ENCODE results near the gene ZNF519. TPM values are rescaled to one million over a fixed set of nuclear protein-coding genes. Genes with fewer than 3 reads are reported as not detected.
"Not testable (repeated sequence)": the region's sequence is repeated elsewhere in the genome, so short reads cannot be mapped to it uniquely, and the experiment has no call there.

ZNF519 gene
- total RNA-seq, 1 donor from 2014 or later = 6.3 TPM

- H3K9me3 ChIP-seq (ENCODE audit: control insufficient read depth in 3 of 3, low read length in 3 of 3); H3K27me3 ChIP-seq (ENCODE audit: control insufficient read depth in 3 of 3, insufficient read depth in 3 of 3, low read length in 3 of 3); H3K27ac ChIP-seq (ENCODE audit: low read depth, low read length); H3K4me3 ChIP-seq (ENCODE audit: low read length in 3 of 3); H3K9ac ChIP-seq (ENCODE audit: low read depth in 1 of 3, low read length in 3 of 3); H3K36me3 ChIP-seq (ENCODE audit: control insufficient read depth in 3 of 3, insufficient read depth in 3 of 3, low read length in 3 of 3); H3K4me1 ChIP-seq (ENCODE audit: control insufficient read depth in 3 of 3, insufficient read depth in 3 of 3, low read length in 3 of 3): not testable (repeated sequence)
Observed at GRCh38 chr18:14172142-14173115, 40.2 kb upstream of the ZNF519 start.

GRCh38 chr18:14171301-14172141 is 39.3 kb upstream of the ZNF519 start:
- H3K27me3 ChIP-seq (ENCODE audit: control insufficient read depth in 3 of 3, insufficient read depth in 3 of 3, low read length in 3 of 3); H3K36me3 ChIP-seq (ENCODE audit: control insufficient read depth in 3 of 3, insufficient read depth in 3 of 3, low read length in 3 of 3); H3K4me1 ChIP-seq (ENCODE audit: control insufficient read depth in 3 of 3, insufficient read depth in 3 of 3, low read length in 3 of 3); H3K9me3 ChIP-seq (ENCODE audit: control insufficient read depth in 3 of 3, low read length in 3 of 3); H3K27ac ChIP-seq (ENCODE audit: low read depth, low read length); H3K9ac ChIP-seq (ENCODE audit: low read depth in 1 of 3, low read length in 3 of 3); H3K4me3 ChIP-seq (ENCODE audit: low read length in 3 of 3): not testable (repeated sequence)

- not testable (repeated sequence) for H3K4me1 ChIP-seq (ENCODE audit: control insufficient read depth in 3 of 3, insufficient read depth in 3 of 3, low read length in 3 of 3); H3K4me3 ChIP-seq (ENCODE audit: low read length in 3 of 3); H3K9me3 ChIP-seq (ENCODE audit: control insufficient read depth in 3 of 3, low read length in 3 of 3); H3K27ac ChIP-seq (ENCODE audit: low read depth, low read length); H3K36me3 ChIP-seq (ENCODE audit: control insufficient read depth in 3 of 3, insufficient read depth in 3 of 3, low read length in 3 of 3); H3K27me3 ChIP-seq (ENCODE audit: control insufficient read depth in 3 of 3, insufficient read depth in 3 of 3, low read length in 3 of 3); H3K9ac ChIP-seq (ENCODE audit: low read depth in 1 of 3, low read length in 3 of 3)
Observed at GRCh38 chr18:14170367-14171036, 38.3 kb upstream of the ZNF519 start.

- H3K4me3 ChIP-seq (ENCODE audit: low read length in 3 of 3); H3K27me3 ChIP-seq (ENCODE audit: control insufficient read depth in 3 of 3, insufficient read depth in 3 of 3, low read length in 3 of 3); H3K36me3 ChIP-seq (ENCODE audit: control insufficient read depth in 3 of 3, insufficient read depth in 3 of 3, low read length in 3 of 3); H3K9ac ChIP-seq (ENCODE audit: low read depth in 1 of 3, low read length in 3 of 3); H3K9me3 ChIP-seq (ENCODE audit: control insufficient read depth in 3 of 3, low read length in 3 of 3); H3K27ac ChIP-seq (ENCODE audit: low read depth, low read length); H3K4me1 ChIP-seq (ENCODE audit: control insufficient read depth in 3 of 3, insufficient read depth in 3 of 3, low read length in 3 of 3): not testable (repeated sequence)
Observed at GRCh38 chr18:14162915-14163314, 30.7 kb upstream of the ZNF519 start.

- H3K9ac ChIP-seq (ENCODE audit: low read depth in 1 of 3, low read length in 3 of 3); H3K4me1 ChIP-seq (ENCODE audit: control insufficient read depth in 3 of 3, insufficient read depth in 3 of 3, low read length in 3 of 3); H3K36me3 ChIP-seq (ENCODE audit: control insufficient read depth in 3 of 3, insufficient read depth in 3 of 3, low read length in 3 of 3); H3K4me3 ChIP-seq (ENCODE audit: low read length in 3 of 3); H3K27me3 ChIP-seq (ENCODE audit: control insufficient read depth in 3 of 3, insufficient read depth in 3 of 3, low read length in 3 of 3); H3K9me3 ChIP-seq (ENCODE audit: control insufficient read depth in 3 of 3, low read length in 3 of 3); H3K27ac ChIP-seq (ENCODE audit: low read depth, low read length): not testable (repeated sequence)
Observed at GRCh38 chr18:14151564-14152113, 19.4 kb upstream of the ZNF519 start.

- H3K4me3 ChIP-seq (ENCODE audit: low read length in 3 of 3); H3K4me1 ChIP-seq (ENCODE audit: control insufficient read depth in 3 of 3, insufficient read depth in 3 of 3, low read length in 3 of 3); H3K36me3 ChIP-seq (ENCODE audit: control insufficient read depth in 3 of 3, insufficient read depth in 3 of 3, low read length in 3 of 3); H3K27me3 ChIP-seq (ENCODE audit: control insufficient read depth in 3 of 3, insufficient read depth in 3 of 3, low read length in 3 of 3); H3K9ac ChIP-seq (ENCODE audit: low read depth in 1 of 3, low read length in 3 of 3); H3K27ac ChIP-seq (ENCODE audit: low read depth, low read length); H3K9me3 ChIP-seq (ENCODE audit: control insufficient read depth in 3 of 3, low read length in 3 of 3): not testable (repeated sequence)
Observed at GRCh38 chr18:14150766-14151165, 18.5 kb upstream of the ZNF519 start.

GRCh38 chr18:14149916-14150420 is 17.7 kb upstream of the ZNF519 start:
- not testable (repeated sequence) for H3K4me1 ChIP-seq (ENCODE audit: control insufficient read depth in 3 of 3, insufficient read depth in 3 of 3, low read length in 3 of 3); H3K36me3 ChIP-seq (ENCODE audit: control insufficient read depth in 3 of 3, insufficient read depth in 3 of 3, low read length in 3 of 3); H3K27me3 ChIP-seq (ENCODE audit: control insufficient read depth in 3 of 3, insufficient read depth in 3 of 3, low read length in 3 of 3); H3K9ac ChIP-seq (ENCODE audit: low read depth in 1 of 3, low read length in 3 of 3); H3K9me3 ChIP-seq (ENCODE audit: control insufficient read depth in 3 of 3, low read length in 3 of 3); H3K27ac ChIP-seq (ENCODE audit: low read depth, low read length); H3K4me3 ChIP-seq (ENCODE audit: low read length in 3 of 3)

GRCh38 chr18:14149121-14149850 is 17.1 kb upstream of the ZNF519 start:
- not testable (repeated sequence) for H3K27ac ChIP-seq (ENCODE audit: low read depth, low read length); H3K9ac ChIP-seq (ENCODE audit: low read depth in 1 of 3, low read length in 3 of 3)

More at GRCh38 chr18:14149121-14149850, 17.1 kb upstream of the ZNF519 start:
- H3K9me3 ChIP-seq (ENCODE audit: control insufficient read depth in 3 of 3, low read length in 3 of 3); H3K4me3 ChIP-seq (ENCODE audit: low read length in 3 of 3); H3K4me1 ChIP-seq (ENCODE audit: control insufficient read depth in 3 of 3, insufficient read depth in 3 of 3, low read length in 3 of 3); H3K27me3 ChIP-seq (ENCODE audit: control insufficient read depth in 3 of 3, insufficient read depth in 3 of 3, low read length in 3 of 3); H3K36me3 ChIP-seq (ENCODE audit: control insufficient read depth in 3 of 3, insufficient read depth in 3 of 3, low read length in 3 of 3): not testable (repeated sequence)

All from skeletal muscle tissue (tissue), 4 donors.